ENCODE results near the gene WNT9A. TPM values are rescaled to one million over a fixed set of nuclear protein-coding genes. Genes with fewer than 3 reads are reported as not detected.
A peak's percentile ranks its signal among the peaks of the same experiment; 100 is the strongest.

WNT9A gene
- polyA plus RNA-seq, 3 donors: not detected

- no peaks in the 10 kb centered on the region for H3K9me3 ChIP-seq (replicated peaks in 1 of 2; ENCODE audit: control insufficient read depth in 1 of 2, insufficient read depth in 1 of 2, low read length in 2 of 2)
- no peak overlapping the region for H3K4me3 ChIP-seq (replicated peaks in 1 of 3; ENCODE audit: low read depth in 2 of 3, low read length in 3 of 3)
- H3K27me3 ChIP-seq (ENCODE audit: control insufficient read depth in 2 of 2, insufficient read depth in 2 of 2, low read length in 2 of 2): no peaks in the 10 kb centered on the region
- no peak overlapping the region for H3K9ac ChIP-seq (ENCODE audit: insufficient read depth, low read length, poor library complexity, severe bottlenecking)
- no peak for TF ChIP-seq CTCF (IDR thresholded peaks at IDR 0.05)
- Mint-ChIP-seq H3K36me3 (no peaks in the 10 kb centered on the region), H3K27ac (peak overlapping the region in 1 of 7 donors; percentile 46), H3K4me1 (no peaks in the 10 kb centered on the region), H3K27me3 (ENCODE audit: low read depth in 3 of 3) (peaks cover 0 to 3% (median 2%) of the 10 kb centered on the region in 3 donors), H3K4me3 (no peak overlapping the region), H3K9me3 (peaks cover 0 to 1% (median 0%) of the 10 kb centered on the region in 7 donors)
- intact Hi-C loops (cut with micrococcal nuclease): no loop called here
- H3K4me2 ChIP-seq (replicated peaks; ENCODE audit: extremely low read depth, low read length, poor library complexity, severe bottlenecking): no peak overlapping the region
- no peaks in the 10 kb centered on the region for H3K4me1 ChIP-seq (ENCODE audit: control insufficient read depth in 1 of 2, insufficient read depth in 2 of 2, low read length in 2 of 2)
- WGBS (ENCODE audit: insufficient coverage): 91% methylated on average over 14 of the region's 20 CpGs
- no peaks in the 10 kb centered on the region for H4K20me1 ChIP-seq (ENCODE audit: insufficient read depth, low read length)
- H2AFZ ChIP-seq (ENCODE audit: insufficient read depth, low read depth, low read length, poor library complexity, severe bottlenecking): no peak overlapping the region
- H3K79me2 ChIP-seq (ENCODE audit: insufficient read depth, low read length): no peaks in the 10 kb centered on the region
- DNase-seq: no peak
- no peak overlapping the region for H3K27ac ChIP-seq (ENCODE audit: low read depth in 1 of 2, low read length in 2 of 2)
- H3K36me3 ChIP-seq (replicated peaks in 1 of 2; ENCODE audit: control insufficient read depth in 1 of 2, insufficient read depth in 2 of 2, low read length in 2 of 2): no peaks in the 10 kb centered on the region
Observed at GRCh38 chr1:227926896-227927885, 20.5 kb downstream of the WNT9A start.

DNA sequence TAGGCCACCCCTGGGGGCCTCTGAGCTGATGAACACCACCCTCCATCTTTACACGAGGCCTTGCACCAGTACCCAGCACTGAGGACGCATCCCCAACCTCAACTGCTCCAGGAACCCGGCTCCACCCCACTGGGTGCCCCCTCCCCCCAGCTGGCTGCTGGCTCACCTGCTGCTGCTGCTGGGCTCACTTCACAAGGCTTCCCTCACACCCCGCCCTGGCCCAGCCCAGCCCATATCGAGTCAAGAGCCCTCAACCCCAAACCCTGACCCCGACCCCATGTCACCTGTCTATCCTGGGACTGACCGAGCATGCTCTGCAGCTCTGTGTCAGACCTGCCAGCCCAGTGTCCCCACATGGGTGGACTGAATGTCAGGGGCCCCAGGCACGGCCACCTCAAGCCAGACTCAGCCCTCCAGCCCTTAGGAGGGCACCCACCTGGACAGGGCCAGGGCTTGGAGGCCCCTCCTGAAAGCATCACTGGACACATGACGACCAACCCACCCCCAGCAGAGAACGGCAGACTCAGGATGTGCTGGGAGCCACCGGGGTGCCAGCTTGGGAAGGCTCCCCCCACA lies 21.4 kb downstream of the WNT9A start:
- peaks cover 0 to 1% (median 0%) of the 10 kb centered on the region in 7 donors for H3K9me3 Mint-ChIP-seq
- Histone ChIP-seq H3K79me2 (ENCODE audit: insufficient read depth, low read length) (no peaks in the 10 kb centered on the region), H3K9me3 (replicated peaks in 1 of 2; ENCODE audit: control insufficient read depth in 1 of 2, insufficient read depth in 1 of 2, low read length in 2 of 2) (no peaks in the 10 kb centered on the region), H3K27me3 (ENCODE audit: control insufficient read depth in 2 of 2, insufficient read depth in 2 of 2, low read length in 2 of 2) (no peaks in the 10 kb centered on the region), H4K20me1 (ENCODE audit: insufficient read depth, low read length) (no peaks in the 10 kb centered on the region), H3K4me1 (ENCODE audit: control insufficient read depth in 1 of 2, insufficient read depth in 2 of 2, low read length in 2 of 2) (no peaks in the 10 kb centered on the region), H3K9ac (ENCODE audit: insufficient read depth, low read length, poor library complexity, severe bottlenecking) (no peak overlapping the region), H2AFZ (ENCODE audit: insufficient read depth, low read depth, low read length, poor library complexity, severe bottlenecking) (no peak overlapping the region), H3K36me3 (replicated peaks in 1 of 2; ENCODE audit: control insufficient read depth in 1 of 2, insufficient read depth in 2 of 2, low read length in 2 of 2) (no peaks in the 10 kb centered on the region), H3K4me2 (replicated peaks; ENCODE audit: extremely low read depth, low read length, poor library complexity, severe bottlenecking) (no peak overlapping the region), H3K27ac (ENCODE audit: low read depth in 1 of 2, low read length in 2 of 2) (no peak overlapping the region), H3K4me3 (replicated peaks in 1 of 3; ENCODE audit: low read depth in 2 of 3, low read length in 3 of 3) (no peak overlapping the region)
- no peak overlapping the region for H3K27ac Mint-ChIP-seq
- no peak for DNase-seq
- peaks cover 0 to 2% (median 2%) of the 10 kb centered on the region in 3 donors for H3K27me3 Mint-ChIP-seq (ENCODE audit: low read depth in 3 of 3)
- no peak overlapping the region for H3K4me3 Mint-ChIP-seq
- TF ChIP-seq CTCF (IDR thresholded peaks at IDR 0.05): no peak
- 85% methylated on average over 11 of the region's 11 CpGs for WGBS (ENCODE audit: insufficient coverage)
- H3K4me1 Mint-ChIP-seq: no peaks in the 10 kb centered on the region
- intact Hi-C loops (cut with micrococcal nuclease): no loop called here
- no peaks in the 10 kb centered on the region for H3K36me3 Mint-ChIP-seq

All from CD14-positive monocyte (primary cell).